T-cell (primary cell): ENCODE results near the gene ADAM10. TPM values are rescaled to one million over a fixed set of nuclear protein-coding genes. Genes with fewer than 3 reads are reported as not detected.

Experiments used
- total RNA-seq, 35 experiments: library from RNA in 6 of 35; stranded (reverse) in 6 of 35; fragments of 120-200 nt in 1 of 35; gene quantifications; one replicate each; pipeline versions ENCODE4 v1.2.1 to v1.2.4 and lab custom pipeline; 2013 to 2026

ADAM10 gene
- total RNA-seq, 5 donors from 2014 or later (not counting 1 experiment from before 2014, with no cell fraction given) = 99.5 to 146 (median 113) TPM

Other genes starting within 250 kb of the ADAM10 start
- 10 to 100 TPM; 11.7 to 17.9 (median 15.9) TPM for gene MINDY2, start 21.6 kb upstream of the ADAM10 start, total RNA-seq
- gene SLTM, start 184.0 kb upstream of the ADAM10 start, total RNA-seq = 100 to 1,000 TPM; 129 to 172 (median 140) TPM
- 10 to 100 TPM; 45.8 to 57.3 (median 54.3) TPM for gene RNF111, start 238.0 kb upstream of the ADAM10 start, total RNA-seq